Hepatocyte (in vitro differentiated cells): Measurements from ENCODE around the gene BST1. TPM values are rescaled to one million over a fixed set of nuclear protein-coding genes. Genes with fewer than 3 reads are reported as not detected.

Source experiments
- DNase-seq: peaks from one replicate; pipeline ENCODE4 v3.0.0-alpha.2; 2016; ENCODE audit warnings: low spot score
- H2AFZ ChIP-seq: fragments of 200-600 bp; sonication (generic); 2 replicates; pipeline ENCODE4 v1.6.0; 2016; ENCODE audit warnings: antibody characterized with exemption, mild to moderate bottlenecking
- H3K27ac ChIP-seq: fragments of 200-600 bp; sonication (generic); 2 replicates; pipeline ENCODE4 v1.5.1; 2016; ENCODE audit warnings: mild to moderate bottlenecking
- H3K27me3 ChIP-seq: fragments of 200-600 bp; sonication (generic); 2 replicates; pipeline ENCODE4 v1.6.1; 2016
- H3K36me3 ChIP-seq: fragments of 200-600 bp; sonication (generic); replicated peaks from 2 replicates; pipeline ENCODE4 v1.5.1; 2016; ENCODE audit warnings: low read depth; ENCODE audit not compliant: insufficient read depth
- H3K4me1 ChIP-seq: fragments of 200-600 bp; sonication (generic); 2 replicates; pipeline ENCODE4 v1.5.1; 2016; ENCODE audit warnings: mild to moderate bottlenecking, moderate library complexity; ENCODE audit not compliant: insufficient read depth
- H3K4me2 ChIP-seq: fragments of 200-600 bp; sonication (generic); 2 replicates; pipeline ENCODE4 v1.6.0; 2016
- H3K4me3 ChIP-seq: fragments of 200-600 bp; sonication (generic); 2 replicates; pipeline ENCODE4 v1.5.1; 2016; ENCODE audit warnings: mild to moderate bottlenecking
- H3K79me2 ChIP-seq: fragments of 200-600 bp; sonication (generic); 2 replicates; pipeline ENCODE4 v1.6.0; 2017; ENCODE audit warnings: mild to moderate bottlenecking
- H3K9me2 ChIP-seq: fragments of 200-600 bp; sonication (generic); replicated peaks from 2 replicates; pipeline ENCODE4 v1.6.0; 2017; ENCODE audit warnings: mild to moderate bottlenecking; ENCODE audit not compliant: insufficient read depth
- H3K9me3 ChIP-seq: fragments of 200-600 bp; sonication (generic); 2 replicates; pipeline ENCODE4 v1.5.1; 2016; ENCODE audit warnings: low read depth, mild to moderate bottlenecking
- H4K20me1 ChIP-seq: fragments of 200-600 bp; sonication (generic); 2 replicates; pipeline ENCODE4 v1.6.0; 2016; ENCODE audit warnings: mild to moderate bottlenecking; ENCODE audit not compliant: insufficient read depth, poor library complexity, severe bottlenecking
- CTCF ChIP-seq: fragments of 200-600 bp; sonication (generic); IDR thresholded peaks from 2 replicates; pipeline ENCODE4 v1.5.1; 2016; ENCODE audit warnings: antibody characterized with exemption, mild to moderate bottlenecking; ENCODE audit not compliant: poor library complexity
- EZH2 ChIP-seq: fragments of 200-600 bp; sonication (generic); IDR thresholded peaks from 2 replicates; pipeline ENCODE4 v1.6.1; 2016; ENCODE audit warnings: antibody characterized with exemption, mild to moderate bottlenecking, borderline replicate concordance
- EZH2phosphoT487 ChIP-seq: fragments of 200-600 bp; sonication (generic); IDR thresholded peaks from one replicate; pipeline ENCODE4 v1.6.1; 2018; ENCODE audit warnings: antibody characterized with exemption, mild to moderate bottlenecking, low read depth, moderate library complexity; ENCODE audit not compliant: unreplicated experiment, severe bottlenecking
- WGBS: methylation state at CpG from one replicate; pipeline ENCODE4 v1.1.6; 2016; ENCODE audit warnings: low lambda C conversion rate; ENCODE audit errors: missing lambda C conversion rate; 5-methylcytosine and 5-hydroxymethylcytosine counted together
- polyA plus RNA-seq: library from polyadenylated mRNA; unstranded; fragments of >200 nt; fragmentation: Nextera tagmentation; extraction: Ambion mirVana; gene quantifications from 2 replicates; pipeline ENCODE4 v1.2.1, GENCODE V29; 2016
- total RNA-seq: library from RNA; depleted of rRNA; stranded (reverse); fragments of >200 nt; gene quantifications from 2 replicates; pipeline ENCODE4 v1.2.3, GENCODE V29; 2014

Gene BST1
- total and polyA plus RNA-seq, 2 experiments from 2014 or later, result 3.5 to 3.7 TPM

GRCh38 chr4:15690020-15690809 is 12.7 kb upstream of the BST1 start:
- H3K4me1 ChIP-seq, result peaks cover 14% of the 10 kb centered on the region
- peaks cover 3% of the 10 kb centered on the region for H3K79me2 ChIP-seq
- H2AFZ ChIP-seq, result no peak overlapping the region
- H3K4me3 ChIP-seq, result no peak overlapping the region
- no peaks in the 10 kb centered on the region for H3K9me3 ChIP-seq
- peak overlapping the region; percentile 58 for H3K4me2 ChIP-seq
- no peaks in the 10 kb centered on the region for H3K27me3 ChIP-seq
- TF ChIP-seq EZH2phosphoT487, result no peak
- no peak for TF ChIP-seq EZH2
- no peak for TF ChIP-seq CTCF
- H3K27ac ChIP-seq, result peak overlapping the region; percentile 91
- no peaks in the 10 kb centered on the region for H3K36me3 ChIP-seq
- WGBS, result 38% methylated on average over 7 of the region's 7 CpGs
- no peaks in the 10 kb centered on the region for H4K20me1 ChIP-seq
- H3K9me2 ChIP-seq, result no peaks in the 10 kb centered on the region
- DNase-seq, result peak; percentile 76

GRCh38 chr4:15691346-15692135 is 11.3 kb upstream of the BST1 start:
- Histone ChIP-seq H3K4me2 (peak overlapping the region; percentile 33), H3K27me3 (no peaks in the 10 kb centered on the region), H2AFZ (no peak overlapping the region), H3K9me2 (no peaks in the 10 kb centered on the region), H3K9me3 (no peaks in the 10 kb centered on the region), H3K4me1 (peaks cover 14% of the 10 kb centered on the region), H4K20me1 (no peaks in the 10 kb centered on the region), H3K36me3 (no peaks in the 10 kb centered on the region), H3K79me2 (no peaks in the 10 kb centered on the region), H3K27ac (peak overlapping the region; percentile 91), H3K4me3 (no peak overlapping the region)
- no peak for DNase-seq
- no peak for TF ChIP-seq EZH2
- no peak for TF ChIP-seq EZH2phosphoT487
- TF ChIP-seq CTCF, result no peak
- WGBS, result 62% methylated on average over 3 of the region's 3 CpGs

GRCh38 chr4:15692602-15693001 is 10.3 kb upstream of the BST1 start:
- H3K27ac ChIP-seq, result peak overlapping the region; percentile 91
- no peaks in the 10 kb centered on the region for H3K79me2 ChIP-seq
- no peaks in the 10 kb centered on the region for H3K36me3 ChIP-seq
- TF ChIP-seq EZH2, result no peak
- TF ChIP-seq EZH2phosphoT487, result no peak
- TF ChIP-seq CTCF, result no peak
- H3K9me2 ChIP-seq, result no peaks in the 10 kb centered on the region
- no peaks in the 10 kb centered on the region for H3K27me3 ChIP-seq
- no peak overlapping the region for H3K4me3 ChIP-seq
- no peaks in the 10 kb centered on the region for H3K9me3 ChIP-seq
- no peak overlapping the region for H3K4me2 ChIP-seq
- H2AFZ ChIP-seq, result no peak overlapping the region
- no peaks in the 10 kb centered on the region for H4K20me1 ChIP-seq
- WGBS, result 85% methylated on average over 2 of the region's 2 CpGs
- peaks cover 14% of the 10 kb centered on the region for H3K4me1 ChIP-seq
- no peak for DNase-seq
